Measurements from ENCODE around the gene NSL1. TPM values are rescaled to one million over a fixed set of nuclear protein-coding genes. Genes with fewer than 3 reads are reported as not detected.
"Not testable (repeated sequence)": the region's sequence is repeated elsewhere in the genome, so short reads cannot be mapped to it uniquely, and the experiment has no call there.

Gene NSL1
- total RNA-seq, 1 donor = 42.3 TPM

DNA sequence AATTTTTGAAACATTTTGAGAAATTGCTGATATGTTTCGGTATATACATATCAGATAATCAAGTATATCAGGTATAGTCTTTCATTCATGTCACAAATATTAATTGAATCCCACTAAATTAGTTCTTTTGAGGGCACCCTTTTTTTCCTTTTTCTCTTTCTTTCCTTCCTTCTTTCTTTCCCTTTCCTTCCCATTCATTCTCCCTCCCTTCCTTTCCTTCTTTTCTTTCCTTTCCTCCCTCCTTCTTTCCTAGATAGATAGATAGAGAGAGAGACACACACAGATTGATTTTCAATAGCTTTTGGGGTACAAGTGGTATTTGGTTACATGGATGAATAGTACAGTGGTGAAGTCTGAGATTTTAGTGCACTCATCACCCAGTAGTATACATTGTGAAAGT lies 5.7 kb downstream of the NSL1 start:
- DNase-seq (ENCODE audit: low read depth) = no peak
- no peak overlapping the region for H3K4me3 ChIP-seq (ENCODE audit: low read depth, low read length)
- TF ChIP-seq, protein P1, sequence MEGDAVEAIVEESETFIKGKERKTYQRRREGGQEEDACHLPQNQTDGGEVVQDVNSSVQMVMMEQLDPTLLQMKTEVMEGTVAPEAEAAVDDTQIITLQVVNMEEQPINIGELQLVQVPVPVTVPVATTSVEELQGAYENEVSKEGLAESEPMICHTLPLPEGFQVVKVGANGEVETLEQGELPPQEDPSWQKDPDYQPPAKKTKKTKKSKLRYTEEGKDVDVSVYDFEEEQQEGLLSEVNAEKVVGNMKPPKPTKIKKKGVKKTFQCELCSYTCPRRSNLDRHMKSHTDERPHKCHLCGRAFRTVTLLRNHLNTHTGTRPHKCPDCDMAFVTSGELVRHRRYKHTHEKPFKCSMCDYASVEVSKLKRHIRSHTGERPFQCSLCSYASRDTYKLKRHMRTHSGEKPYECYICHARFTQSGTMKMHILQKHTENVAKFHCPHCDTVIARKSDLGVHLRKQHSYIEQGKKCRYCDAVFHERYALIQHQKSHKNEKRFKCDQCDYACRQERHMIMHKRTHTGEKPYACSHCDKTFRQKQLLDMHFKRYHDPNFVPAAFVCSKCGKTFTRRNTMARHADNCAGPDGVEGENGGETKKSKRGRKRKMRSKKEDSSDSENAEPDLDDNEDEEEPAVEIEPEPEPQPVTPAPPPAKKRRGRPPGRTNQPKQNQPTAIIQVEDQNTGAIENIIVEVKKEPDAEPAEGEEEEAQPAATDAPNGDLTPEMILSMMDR (IDR thresholded peaks at IDR 0.05; ENCODE audit: insufficient read depth, low read depth, low read length) = no peak

- DNase-seq (ENCODE audit: low read depth) = no peak
- H3K4me3 ChIP-seq (ENCODE audit: low read depth, low read length) = no peak overlapping the region
- TF ChIP-seq, protein P1 (IDR thresholded peaks at IDR 0.05; ENCODE audit: insufficient read depth, low read depth, low read length) = no peak
These were observed 7.6 kb downstream of the NSL1 start for GRCh38 chr1:212783976-212784375.

GRCh38 chr1:212782422-212783154 lies 9.0 kb downstream of the NSL1 start:
- H3K4me3 ChIP-seq (ENCODE audit: low read depth, low read length) = no peak overlapping the region
- DNase-seq (ENCODE audit: low read depth) = peak; percentile 44
- TF ChIP-seq, protein P1 (IDR thresholded peaks at IDR 0.05; ENCODE audit: insufficient read depth, low read depth, low read length) = peak; percentile 55

GRCh38 chr1:212781225-212781624 lies 10.4 kb downstream of the NSL1 start:
- DNase-seq (ENCODE audit: low read depth) = no peak
- no peak overlapping the region for H3K4me3 ChIP-seq (ENCODE audit: low read depth, low read length)
- TF ChIP-seq, protein P1 (IDR thresholded peaks at IDR 0.05; ENCODE audit: insufficient read depth, low read depth, low read length) = no peak

DNA sequence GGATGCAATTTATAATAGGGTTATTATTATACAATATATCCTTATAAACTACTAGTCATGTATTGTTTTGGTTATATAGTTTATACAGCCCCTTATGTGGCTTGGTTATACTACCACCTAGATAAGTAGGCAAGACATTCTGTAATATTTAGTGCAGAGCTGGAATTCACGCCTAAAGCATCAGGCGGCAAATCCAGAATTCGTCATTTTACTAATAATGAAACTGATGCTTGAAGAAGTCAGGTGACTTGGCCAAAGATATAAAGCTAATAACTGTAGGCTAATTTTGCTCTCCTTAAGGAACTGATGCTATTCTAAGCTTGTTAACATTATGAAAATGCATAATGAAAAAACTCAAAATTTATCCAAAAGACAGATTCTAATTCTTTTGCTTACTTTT lies 10.8 kb downstream of the NSL1 start:
- TF ChIP-seq, protein P1 (IDR thresholded peaks at IDR 0.05; ENCODE audit: insufficient read depth, low read depth, low read length) = no peak
- no peak overlapping the region for H3K4me3 ChIP-seq (ENCODE audit: low read depth, low read length)
- DNase-seq (ENCODE audit: low read depth) = no peak

- DNase-seq (ENCODE audit: low read depth) = not testable (repeated sequence)
These were observed 12.5 kb downstream of the NSL1 start for GRCh38 chr1:212779086-212779485.

DNA sequence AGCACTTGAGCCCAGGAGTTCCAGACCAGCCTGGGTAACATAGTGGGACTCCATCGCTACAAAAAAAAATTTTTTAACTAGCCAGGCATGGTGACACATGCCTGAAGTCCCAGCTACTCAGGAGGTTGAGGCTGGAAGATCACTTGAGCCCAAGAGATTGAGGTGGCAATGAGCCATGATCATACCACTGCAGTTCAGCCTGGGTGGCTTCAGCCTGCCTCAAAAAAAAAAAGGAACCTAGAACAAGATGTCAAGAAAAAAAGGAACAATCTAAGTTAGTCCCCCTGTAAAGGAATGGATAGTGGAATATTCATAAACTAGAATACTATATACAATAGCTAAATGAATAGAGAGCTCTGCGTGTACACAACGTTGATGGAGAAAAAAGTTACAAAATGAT lies 14.4 kb downstream of the NSL1 start:
- no peak overlapping the region for H3K4me3 ChIP-seq (ENCODE audit: low read depth, low read length)
- no peak for DNase-seq (ENCODE audit: low read depth)
- TF ChIP-seq, protein P1 (IDR thresholded peaks at IDR 0.05; ENCODE audit: insufficient read depth, low read depth, low read length) = no peak

More at GRCh38 chr1:212779086-212779485, 12.5 kb downstream of the NSL1 start:
- not testable (repeated sequence) for H3K4me3 ChIP-seq (ENCODE audit: low read depth, low read length)
